OCI-LY3 (cell line): Measurements from ENCODE around the gene HLTF.

Experiments
- H2AFZ ChIP-seq: fragments of 200-600, 300-600 bp; shearing (Covaris generic); 2 replicates; pipeline ENCODE4 v1.6.0; 2014; ENCODE audit warnings: antibody characterized with exemption, low read depth, low read length
- H3K27ac ChIP-seq: fragments of 200-600, 300-600 bp; sonication (generic); 2 replicates; pipeline ENCODE4 v1.5.1; 2014; ENCODE audit warnings: mild to moderate bottlenecking, low read length, moderate library complexity, mixed read lengths
- H3K27me3 ChIP-seq: fragments of 200-600, 300-600 bp; sonication (generic); 2 replicates; pipeline ENCODE4 v1.6.1; 2014; ENCODE audit warnings: low read depth, low read length, mixed read lengths
- H3K36me3 ChIP-seq: fragments of 200-600, 300-600 bp; sonication (generic); replicated peaks from 2 replicates; pipeline ENCODE3; 2014; ENCODE audit warnings: low read depth, low read length, mixed read lengths
- H3K4me1 ChIP-seq: fragments of 300-600, 200-600 bp; sonication (generic); 2 replicates; pipeline ENCODE4 v1.6.1; 2014; ENCODE audit warnings: low read length, mixed read lengths
- H3K4me2 ChIP-seq: fragments of 200-600, 300-600 bp; sonication (generic); 2 replicates; pipeline ENCODE4 v1.6.1; 2014; ENCODE audit warnings: low read length, mixed read lengths
- H3K4me3 ChIP-seq: fragments of 300-600, 200-600 bp; sonication (generic); 2 replicates; pipeline ENCODE4 v1.5.1; 2014; ENCODE audit warnings: antibody characterized with exemption, mild to moderate bottlenecking, low read length, moderate library complexity
- H3K79me2 ChIP-seq: fragments of 300-600, 200-600 bp; shearing (Covaris generic); 2 replicates; pipeline ENCODE4 v1.6.1; 2014; ENCODE audit warnings: mild to moderate bottlenecking, low read length, mixed read lengths
- H3K9ac ChIP-seq: fragments of 300-600, 200-600 bp; shearing (Covaris generic); 2 replicates; pipeline ENCODE4 v1.6.0; 2014; ENCODE audit warnings: mild to moderate bottlenecking, low read length, moderate library complexity
- H3K9me3 ChIP-seq: fragments of 200-600, 300-600 bp; shearing (Covaris generic); 2 replicates; pipeline ENCODE4 v1.6.1; 2014; ENCODE audit warnings: low read length, mixed read lengths; ENCODE audit not compliant: insufficient read depth
- H4K20me1 ChIP-seq: fragments of 200-600, 300-600 bp; sonication (generic); 2 replicates; pipeline ENCODE4 v1.6.1; 2016; ENCODE audit warnings: low read length, mixed read lengths; ENCODE audit not compliant: insufficient read depth
- EZH2phosphoT487 ChIP-seq: fragments of 200-600 bp; shearing (Covaris generic); IDR thresholded peaks from 2 replicates; pipeline ENCODE4 v1.6.1; 2018; ENCODE audit warnings: antibody characterized with exemption, mixed run types, low read depth
- TF ChIP-seq, protein P1 (sequence below): fragments of 200-600, 300-600 bp; sonication (generic); IDR thresholded peaks from 2 replicates; pipeline ENCODE4 v1.5.1; 2014; ENCODE audit warnings: antibody characterized with exemption, low read length, low read depth

Gene HLTF

GRCh38 chr3:149129326-149130205 lies 43.2 kb upstream of the HLTF start, which contains the start of gene HPS3:
Gene HPS3 (plus strand): TSS chr3:149129638. CDS start chr3:149129724, 86 bp downstream.
- Histone ChIP-seq H3K9me3 (no peaks in the 10 kb centered on the region), H3K9ac (peak within 1 kb of the TSS; percentile 82), H3K27me3 (peaks cover 4% of the 10 kb centered on the region), H3K36me3 (no peaks in the 10 kb centered on the region), H3K79me2 (peaks cover 12% of the 10 kb centered on the region), H3K27ac (no peak within 1 kb of the TSS), H3K4me1 (peaks cover 22% of the 10 kb centered on the region), H4K20me1 (no peaks in the 10 kb centered on the region), H3K4me2 (peak within 1 kb of the TSS; percentile 93), H3K4me3 (peak within 1 kb of the TSS; percentile 93), H2AFZ (peak within 1 kb of the TSS; percentile 80)
- no peak for TF ChIP-seq EZH2phosphoT487
- TF ChIP-seq, protein P1, sequence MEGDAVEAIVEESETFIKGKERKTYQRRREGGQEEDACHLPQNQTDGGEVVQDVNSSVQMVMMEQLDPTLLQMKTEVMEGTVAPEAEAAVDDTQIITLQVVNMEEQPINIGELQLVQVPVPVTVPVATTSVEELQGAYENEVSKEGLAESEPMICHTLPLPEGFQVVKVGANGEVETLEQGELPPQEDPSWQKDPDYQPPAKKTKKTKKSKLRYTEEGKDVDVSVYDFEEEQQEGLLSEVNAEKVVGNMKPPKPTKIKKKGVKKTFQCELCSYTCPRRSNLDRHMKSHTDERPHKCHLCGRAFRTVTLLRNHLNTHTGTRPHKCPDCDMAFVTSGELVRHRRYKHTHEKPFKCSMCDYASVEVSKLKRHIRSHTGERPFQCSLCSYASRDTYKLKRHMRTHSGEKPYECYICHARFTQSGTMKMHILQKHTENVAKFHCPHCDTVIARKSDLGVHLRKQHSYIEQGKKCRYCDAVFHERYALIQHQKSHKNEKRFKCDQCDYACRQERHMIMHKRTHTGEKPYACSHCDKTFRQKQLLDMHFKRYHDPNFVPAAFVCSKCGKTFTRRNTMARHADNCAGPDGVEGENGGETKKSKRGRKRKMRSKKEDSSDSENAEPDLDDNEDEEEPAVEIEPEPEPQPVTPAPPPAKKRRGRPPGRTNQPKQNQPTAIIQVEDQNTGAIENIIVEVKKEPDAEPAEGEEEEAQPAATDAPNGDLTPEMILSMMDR = no peak

GRCh38 chr3:149128821-149129220 lies 42.5 kb upstream of the HLTF start:
- Histone ChIP-seq H3K9ac (peak overlapping the region; percentile 82), H3K4me1 (peaks cover 22% of the 10 kb centered on the region), H3K79me2 (peaks cover 12% of the 10 kb centered on the region), H2AFZ (peak overlapping the region; percentile 80), H3K27me3 (peaks cover 4% of the 10 kb centered on the region), H3K4me3 (peak overlapping the region; percentile 93), H4K20me1 (no peaks in the 10 kb centered on the region), H3K36me3 (no peaks in the 10 kb centered on the region), H3K4me2 (peak overlapping the region; percentile 93), H3K9me3 (no peaks in the 10 kb centered on the region), H3K27ac (no peak overlapping the region)
- TF ChIP-seq EZH2phosphoT487 = no peak
- TF ChIP-seq, protein P1 = no peak

DNA sequence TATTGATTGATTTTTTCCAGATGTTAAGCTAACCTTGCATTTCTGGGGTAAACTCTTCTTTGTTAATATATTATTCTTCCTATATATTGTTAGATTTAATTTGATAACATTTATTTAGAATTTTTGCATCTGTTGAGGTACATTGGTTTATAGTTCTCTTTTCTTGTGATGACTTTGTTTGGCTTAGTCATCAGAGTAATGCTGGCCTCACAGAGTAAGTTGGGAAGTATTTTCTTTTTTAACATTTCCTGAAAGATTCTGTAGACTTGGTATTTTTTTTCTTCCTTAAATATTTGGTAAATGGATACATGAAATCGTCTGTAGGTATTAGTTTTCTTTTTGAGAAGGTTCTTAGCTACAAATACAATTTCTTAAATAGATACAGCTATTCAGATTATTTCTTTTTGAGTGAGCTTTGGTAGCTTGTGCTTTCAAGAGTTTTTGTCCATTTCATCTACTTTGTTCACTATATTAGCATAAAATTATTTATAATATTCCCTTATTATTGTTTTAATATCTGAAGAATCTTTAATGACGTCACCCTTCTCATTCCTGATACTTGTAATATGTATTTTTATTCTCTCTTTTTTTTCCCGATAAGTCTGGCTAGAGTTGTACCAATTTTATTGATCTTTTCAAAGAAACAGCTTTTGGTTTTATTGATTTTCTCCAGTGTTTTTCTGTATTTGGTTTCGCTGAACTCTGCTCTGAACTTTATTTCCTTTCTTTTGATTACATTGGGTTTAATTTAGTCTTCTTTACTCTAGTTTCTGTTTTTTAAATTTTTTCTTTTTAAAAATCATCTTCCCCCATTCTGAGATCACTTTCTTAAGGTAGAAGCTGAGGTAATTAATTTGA lies 36.6 kb upstream of the HLTF start:
- no peak overlapping the region for H3K4me2 ChIP-seq
- H2AFZ ChIP-seq = no peak overlapping the region
- H4K20me1 ChIP-seq = no peaks in the 10 kb centered on the region
- no peak for TF ChIP-seq EZH2phosphoT487
- H3K4me1 ChIP-seq = no peaks in the 10 kb centered on the region; the same call in 1 of the 2 replicates
- no peaks in the 10 kb centered on the region for H3K9me3 ChIP-seq
- H3K27ac ChIP-seq = no peak overlapping the region
- H3K27me3 ChIP-seq = peaks cover 1% of the 10 kb centered on the region
- no peak overlapping the region for H3K4me3 ChIP-seq
- H3K36me3 ChIP-seq = no peaks in the 10 kb centered on the region
- no peak overlapping the region for H3K9ac ChIP-seq
- no peaks in the 10 kb centered on the region for H3K79me2 ChIP-seq

- H3K4me2 ChIP-seq = peak overlapping the region; percentile 44
- H3K4me1 ChIP-seq = no peaks in the 10 kb centered on the region; the same call in 1 of the 2 replicates
Observed at GRCh38 chr3:149120051-149120972, 34.0 kb upstream of the HLTF start.

More at GRCh38 chr3:149120051-149120972, 34.0 kb upstream of the HLTF start:
- Histone ChIP-seq H3K27ac (no peak overlapping the region), H3K9me3 (no peaks in the 10 kb centered on the region), H2AFZ (no peak overlapping the region), H3K79me2 (no peaks in the 10 kb centered on the region), H4K20me1 (no peaks in the 10 kb centered on the region), H3K9ac (no peak overlapping the region), H3K4me3 (no peak overlapping the region; the same call in 1 of the 2 replicates), H3K36me3 (no peaks in the 10 kb centered on the region), H3K27me3 (no peaks in the 10 kb centered on the region)
- TF ChIP-seq, protein P1 = peak; percentile 85
- TF ChIP-seq EZH2phosphoT487 = no peak
